Effector memory CD4-positive, alpha-beta T cell (primary cell): ENCODE results near the gene LCK.
A peak's percentile ranks its signal among the peaks of the same experiment; 100 is the strongest.
"Not testable (repeated sequence)": the region's sequence is repeated elsewhere in the genome, so short reads cannot be mapped to it uniquely, and the experiment has no call there.

Source experiments
- DNase-seq, 3 donors: peaks; one replicate each; pipeline ENCODE4 v3.0.0-alpha.2; 2020
- H3K27ac ChIP-seq: 2 replicates; pipeline ENCODE4 v1.7.0; 2013; ENCODE audit warnings: mild to moderate bottlenecking, low read length, moderate library complexity; ENCODE audit not compliant: insufficient read depth, poor library complexity, severe bottlenecking
- H3K27me3 ChIP-seq: replicated peaks from 2 replicates; pipeline ENCODE4 v1.7.0; 2013; ENCODE audit warnings: mild to moderate bottlenecking, low read length; ENCODE audit not compliant: insufficient read depth, control insufficient read depth, poor library complexity, severe bottlenecking
- H3K36me3 ChIP-seq: 2 replicates; pipeline ENCODE4 v1.7.0; 2013; ENCODE audit warnings: mild to moderate bottlenecking, low read length, moderate library complexity; ENCODE audit not compliant: control insufficient read depth, insufficient read depth
- H3K4me1 ChIP-seq: 2 replicates; pipeline ENCODE4 v1.7.0; 2013; ENCODE audit warnings: low read length, mild to moderate bottlenecking; ENCODE audit not compliant: control insufficient read depth, insufficient read depth, poor library complexity, severe bottlenecking
- H3K4me3 ChIP-seq: 2 replicates; pipeline ENCODE4 v1.7.0; 2013; ENCODE audit warnings: low read length, low read depth, mild to moderate bottlenecking; ENCODE audit not compliant: insufficient read depth, poor library complexity, severe bottlenecking
- H3K9me3 ChIP-seq: 2 replicates; pipeline ENCODE4 v1.7.0; 2013; ENCODE audit warnings: mild to moderate bottlenecking, low read length, moderate library complexity; ENCODE audit not compliant: control insufficient read depth

The LCK gene

GRCh38 chr1:32273391-32274208 lies 22.5 kb downstream of the LCK start:
- Histone ChIP-seq H3K36me3 (peaks cover 44% of the 10 kb centered on the region), H3K4me3 (peak overlapping the region; percentile 14), H3K27me3 (no peaks in the 10 kb centered on the region), H3K27ac (peak overlapping the region; percentile 74), H3K9me3 (no peaks in the 10 kb centered on the region), H3K4me1 (peaks cover 41% of the 10 kb centered on the region)
- peak; percentile 70 to 81 (median 73) for DNase-seq

GRCh38 chr1:32274646-32275340 lies 23.7 kb downstream of the LCK start:
- H3K27ac ChIP-seq: peak overlapping the region; percentile 74
- no peaks in the 10 kb centered on the region for H3K27me3 ChIP-seq
- peaks cover 41% of the 10 kb centered on the region for H3K4me1 ChIP-seq
- DNase-seq: no peak
- no peak overlapping the region for H3K4me3 ChIP-seq
- no peaks in the 10 kb centered on the region for H3K9me3 ChIP-seq
- H3K36me3 ChIP-seq: peaks cover 56% of the 10 kb centered on the region

GRCh38 chr1:32275424-32275823 lies 24.4 kb downstream of the LCK start:
- no peak overlapping the region for H3K4me3 ChIP-seq
- H3K27me3 ChIP-seq: no peaks in the 10 kb centered on the region
- DNase-seq: no peak
- H3K4me1 ChIP-seq: peaks cover 41% of the 10 kb centered on the region
- H3K27ac ChIP-seq: peak overlapping the region; percentile 33
- H3K9me3 ChIP-seq: no peaks in the 10 kb centered on the region
- peaks cover 62% of the 10 kb centered on the region for H3K36me3 ChIP-seq

GRCh38 chr1:32276032-32276782 lies 25.1 kb downstream of the LCK start:
- H3K9me3 ChIP-seq: no peaks in the 10 kb centered on the region
- no peak for DNase-seq
- peaks cover 38% of the 10 kb centered on the region for H3K4me1 ChIP-seq
- H3K36me3 ChIP-seq: peaks cover 69% of the 10 kb centered on the region
- no peaks in the 10 kb centered on the region for H3K27me3 ChIP-seq
- no peak overlapping the region for H3K4me3 ChIP-seq
- peak overlapping the region; percentile 18 for H3K27ac ChIP-seq

GRCh38 chr1:32284777-32285176 lies 33.7 kb downstream of the LCK start:
- not testable (repeated sequence) for H3K27ac ChIP-seq, DNase-seq, H3K27me3 ChIP-seq, H3K9me3 ChIP-seq, H3K4me3 ChIP-seq, H3K4me1 ChIP-seq
- peaks cover 57% of the 10 kb centered on the region for H3K36me3 ChIP-seq

- no peaks in the 10 kb centered on the region for H3K9me3 ChIP-seq
- H3K36me3 ChIP-seq: peaks cover 49% of the 10 kb centered on the region
- H3K4me1 ChIP-seq: peaks cover 3% of the 10 kb centered on the region
- no peak overlapping the region for H3K4me3 ChIP-seq
- no peaks in the 10 kb centered on the region for H3K27me3 ChIP-seq
- no peak overlapping the region for H3K27ac ChIP-seq
- no peak for DNase-seq
These were observed 34.6 kb downstream of the LCK start for GRCh38 chr1:32285658-32286057.

GRCh38 chr1:32286763-32287162 lies 35.7 kb downstream of the LCK start:
- no peak overlapping the region for H3K27ac ChIP-seq
- H3K36me3 ChIP-seq: peaks cover 39% of the 10 kb centered on the region
- H3K4me3 ChIP-seq: no peak overlapping the region
- H3K4me1 ChIP-seq: peaks cover 10% of the 10 kb centered on the region
- DNase-seq: no peak
- H3K27me3 ChIP-seq: no peaks in the 10 kb centered on the region
- no peaks in the 10 kb centered on the region for H3K9me3 ChIP-seq

- Histone ChIP-seq H3K9me3 (no peaks in the 10 kb centered on the region), H3K36me3 (peaks cover 24% of the 10 kb centered on the region), H3K4me3 (no peak overlapping the region), H3K4me1 (peaks cover 19% of the 10 kb centered on the region), H3K27me3 (no peaks in the 10 kb centered on the region), H3K27ac (no peak overlapping the region)
- DNase-seq: no peak
These were observed 38.2 kb downstream of the LCK start for GRCh38 chr1:32289256-32289655.

GRCh38 chr1:32291145-32291707 lies 40.2 kb downstream of the LCK start:
- peaks cover 23% of the 10 kb centered on the region for H3K4me1 ChIP-seq
- peak overlapping the region; percentile 83 for H3K27ac ChIP-seq
- H3K9me3 ChIP-seq: no peaks in the 10 kb centered on the region
- peaks cover 6% of the 10 kb centered on the region for H3K36me3 ChIP-seq
- H3K4me3 ChIP-seq: peak overlapping the region; percentile 73
- no peak for DNase-seq
- no peaks in the 10 kb centered on the region for H3K27me3 ChIP-seq
